ENCODE data around the gene SLC25A22. TPM values are rescaled to one million over a fixed set of nuclear protein-coding genes. Genes with fewer than 3 reads are reported as not detected.

Gene SLC25A22
- total RNA-seq, 1 donor from 2014 or later = 35.6 TPM

DNA sequence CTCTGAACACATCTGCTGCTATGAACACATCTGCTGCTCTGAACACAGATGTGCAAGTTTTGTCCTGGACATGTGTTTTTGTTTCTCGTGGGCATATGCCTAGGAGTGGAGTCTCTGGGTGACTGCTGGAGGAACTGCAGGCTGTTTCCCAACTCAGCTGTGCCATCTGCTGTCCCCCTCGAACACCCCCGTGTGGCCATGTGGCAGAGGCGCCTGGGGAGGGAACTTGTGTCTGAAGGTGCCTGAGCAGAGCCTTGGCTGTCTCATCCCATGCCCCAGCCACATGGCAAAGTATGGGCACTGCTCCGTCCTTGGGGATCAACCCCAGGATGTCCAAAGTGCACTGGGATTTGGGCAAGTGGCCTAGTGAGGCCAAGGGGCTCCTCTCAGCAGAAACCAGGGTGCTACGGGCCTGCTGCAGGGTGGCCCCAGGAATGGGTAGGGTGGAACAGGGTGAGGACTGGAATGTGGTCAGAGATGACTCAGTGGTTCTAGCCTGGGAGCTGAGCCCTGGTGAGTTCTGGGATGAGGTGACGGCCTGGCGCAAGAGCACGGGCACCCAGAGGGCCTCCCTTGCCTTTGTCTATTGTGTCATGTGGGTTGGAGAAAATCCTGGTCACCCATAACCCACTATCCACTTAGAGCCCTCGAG lies 35.5 kb downstream of the SLC25A22 start:
- peaks cover 4% of the 10 kb centered on the region for H3K36me3 Mint-ChIP-seq
- peak; percentile 32 for TF ChIP-seq CTCF (conservative IDR thresholded peaks at IDR 0.05)
- no peaks in the 10 kb centered on the region for H3K9me3 Mint-ChIP-seq
- no peaks in the 10 kb centered on the region for H3K4me1 Mint-ChIP-seq (ENCODE audit: unreplicated experiment)
- no peak overlapping the region for H3K4me3 Mint-ChIP-seq
- no peaks in the 10 kb centered on the region for H3K27me3 Mint-ChIP-seq
- H3K27ac Mint-ChIP-seq = peak overlapping the region; percentile 53
- DNase-seq (ENCODE audit: extremely low spot score, unreplicated experiment) = no peak

- Mint-ChIP-seq H3K4me3 (no peak overlapping the region), H3K9me3 (no peaks in the 10 kb centered on the region), H3K4me1 (ENCODE audit: unreplicated experiment) (no peaks in the 10 kb centered on the region), H3K27me3 (no peaks in the 10 kb centered on the region), H3K27ac (peak overlapping the region; percentile 21), H3K36me3 (peaks cover 4% of the 10 kb centered on the region)
- no peak for TF ChIP-seq CTCF (conservative IDR thresholded peaks at IDR 0.05)
- DNase-seq (ENCODE audit: extremely low spot score, unreplicated experiment) = no peak
These were observed 36.5 kb downstream of the SLC25A22 start for GRCh38 chr11:761526-762108.

DNA sequence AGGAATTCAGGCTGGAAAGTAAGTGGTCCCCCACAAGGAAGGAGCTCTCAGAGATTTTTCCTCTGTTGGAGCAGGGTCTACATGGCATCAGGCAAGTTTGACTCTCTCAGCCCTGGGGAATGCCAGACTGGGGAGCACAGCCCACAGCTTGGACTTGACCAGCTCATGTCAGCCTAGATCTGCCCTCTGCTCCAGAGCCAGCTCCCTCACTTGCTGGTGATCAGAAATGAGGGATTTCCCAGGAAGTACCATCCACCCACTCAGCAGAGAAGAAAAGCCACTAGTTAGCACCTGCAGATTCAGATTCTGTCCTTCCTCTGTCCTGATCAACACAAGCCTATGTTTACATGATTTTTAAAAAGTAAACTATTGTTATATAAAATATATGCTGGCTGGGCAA lies 37.8 kb downstream of the SLC25A22 start:
- H3K9me3 Mint-ChIP-seq = no peaks in the 10 kb centered on the region
- H3K4me3 Mint-ChIP-seq = no peak overlapping the region
- no peak for DNase-seq (ENCODE audit: extremely low spot score, unreplicated experiment)
- no peaks in the 10 kb centered on the region for H3K27me3 Mint-ChIP-seq
- H3K27ac Mint-ChIP-seq = no peak overlapping the region
- H3K4me1 Mint-ChIP-seq (ENCODE audit: unreplicated experiment) = no peaks in the 10 kb centered on the region
- TF ChIP-seq CTCF (conservative IDR thresholded peaks at IDR 0.05) = no peak
- H3K36me3 Mint-ChIP-seq = peaks cover 4% of the 10 kb centered on the region

DNA sequence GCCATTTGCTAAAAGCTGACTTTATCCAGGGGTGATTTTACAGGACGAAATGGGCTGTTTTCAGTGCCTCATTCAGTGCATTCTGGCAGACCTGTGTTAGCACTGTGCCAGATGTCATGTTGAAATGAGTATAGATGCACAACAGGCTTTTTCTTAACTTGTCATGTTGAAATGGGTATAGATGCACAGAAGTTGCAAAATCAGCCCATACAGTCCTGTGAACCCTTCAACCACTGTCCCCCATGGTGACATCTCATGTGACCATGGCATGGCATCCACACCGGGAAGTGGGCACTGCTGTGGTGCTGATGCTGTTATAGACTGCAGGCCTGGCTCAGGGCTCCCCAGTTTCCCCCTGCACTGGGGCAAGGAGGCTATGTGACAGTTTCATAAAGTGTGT lies 48.4 kb downstream of the SLC25A22 start:
- H3K27ac Mint-ChIP-seq = peak overlapping the region; percentile 80
- peak overlapping the region; percentile 81 for H3K4me3 Mint-ChIP-seq
- TF ChIP-seq CTCF (conservative IDR thresholded peaks at IDR 0.05) = no peak
- H3K27me3 Mint-ChIP-seq = no peaks in the 10 kb centered on the region
- H3K36me3 Mint-ChIP-seq = peaks cover 3% of the 10 kb centered on the region
- no peaks in the 10 kb centered on the region for H3K9me3 Mint-ChIP-seq
- peaks cover 12% of the 10 kb centered on the region for H3K4me1 Mint-ChIP-seq (ENCODE audit: unreplicated experiment)
- DNase-seq (ENCODE audit: extremely low spot score, unreplicated experiment) = no peak

DNA sequence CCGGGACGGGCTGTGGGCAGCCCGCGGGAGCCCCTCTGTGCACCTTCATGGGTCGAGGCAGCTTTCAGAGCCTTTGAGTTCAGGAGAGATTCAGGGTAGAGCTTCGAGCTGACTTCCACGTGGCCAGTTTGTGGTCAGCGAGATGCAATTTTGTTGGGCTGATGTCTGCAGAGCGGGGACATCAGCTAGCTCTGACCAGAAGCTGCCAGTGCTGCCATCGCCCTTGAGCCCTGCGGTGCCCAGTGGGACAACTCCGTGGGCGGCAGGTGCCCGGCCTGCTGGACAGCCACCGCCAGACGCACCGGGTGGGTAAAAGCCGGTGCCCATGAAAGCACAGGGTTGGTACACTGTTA lies 50.1 kb downstream of the SLC25A22 start:
- Mint-ChIP-seq H3K4me3 (peak overlapping the region; percentile 88), H3K9me3 (no peaks in the 10 kb centered on the region), H3K4me1 (ENCODE audit: unreplicated experiment) (peaks cover 16% of the 10 kb centered on the region), H3K27me3 (no peaks in the 10 kb centered on the region), H3K36me3 (peaks cover 3% of the 10 kb centered on the region), H3K27ac (peak overlapping the region; percentile 90)
- TF ChIP-seq CTCF (conservative IDR thresholded peaks at IDR 0.05) = no peak
- DNase-seq (ENCODE audit: extremely low spot score, unreplicated experiment) = no peak

Data from type B pancreatic cell (in vitro differentiated cells).